IMR-90 (cell line): ENCODE measurements around the gene METTL8. TPM values are rescaled to one million over a fixed set of nuclear protein-coding genes. Genes with fewer than 3 reads are reported as not detected.

Source experiments
- ATAC-seq: fragments of 200-7000 bp; cut with Tn5 transposase; 2 replicates; pipeline ENCODE4 v1.9.1; 2020; ENCODE audit warnings: low read depth, mild to moderate bottlenecking, moderate library complexity
- BruUV-seq: library from RNA; stranded (reverse); fragments of 400-500 nt; replicated peaks from 2 replicates; lab custom pipeline; 2021; lab: Mats Ljungman, UMichigan
- CTCF ChIA-PET: fragments of 300-600 bp; formaldehyde crosslinking; extraction: SDS; loops from one replicate; lab custom pipeline; 2021; ENCODE audit warnings: antibody characterized with exemption; lab: Yijun Ruan, JAX
- POLR2A ChIA-PET: fragments of 300-600 bp; sonication (Branson Sonifier 250); formaldehyde crosslinking; loops from one replicate; lab custom pipeline; 2022; ENCODE audit warnings: antibody characterized with exemption; ENCODE audit not compliant: unreplicated experiment; lab: Charles Lee
- DNase-seq: peaks from one replicate; pipeline ENCODE4 v3.0.0; 2013
- H2AFZ ChIP-seq: replicated peaks from 2 replicates; pipeline ENCODE3; 2013; ENCODE audit warnings: low read length, mild to moderate bottlenecking; ENCODE audit not compliant: poor library complexity
- H2AK5ac ChIP-seq: 2 replicates; pipeline ENCODE4 v1.6.1; 2013; ENCODE audit warnings: low read depth, low read length, inconsistent platforms
- H2AK9ac ChIP-seq: replicated peaks from 2 replicates; pipeline ENCODE3; 2013; ENCODE audit warnings: mild to moderate bottlenecking, low read depth, low read length, moderate library complexity; ENCODE audit not compliant: poor library complexity
- H2BK120ac ChIP-seq: 2 replicates; pipeline ENCODE4 v1.6.1; 2013; ENCODE audit warnings: low read depth, low read length, inconsistent platforms
- H2BK15ac ChIP-seq: 3 replicates; pipeline ENCODE4 v1.6.1; 2013; ENCODE audit warnings: low read depth, low read length, inconsistent platforms
- H2BK20ac ChIP-seq: 2 replicates; pipeline ENCODE4 v1.6.1; 2013; ENCODE audit warnings: low read depth, mild to moderate bottlenecking, inconsistent platforms, low read length, moderate library complexity
- H2BK5ac ChIP-seq: 2 replicates; pipeline ENCODE4 v1.6.1; 2013; ENCODE audit warnings: mild to moderate bottlenecking, low read depth, low read length, inconsistent platforms; ENCODE audit not compliant: poor library complexity, severe bottlenecking
- H3K14ac ChIP-seq: replicated peaks from 2 replicates; pipeline ENCODE4 v1.6.1; 2013; ENCODE audit warnings: low read depth, low read length, inconsistent platforms
- H3K18ac ChIP-seq: 2 replicates; pipeline ENCODE4 v1.6.1; 2013; ENCODE audit warnings: low read depth, low read length, control low read depth
- H3K23ac ChIP-seq: 2 replicates; pipeline ENCODE4 v1.6.1; 2013; ENCODE audit warnings: low read depth, low read length, inconsistent platforms
- H3K27ac ChIP-seq: 2 replicates; pipeline ENCODE4 v1.5.1; 2013; ENCODE audit warnings: mild to moderate bottlenecking, control low read depth, low read length; ENCODE audit not compliant: insufficient read depth
- H3K27me3 ChIP-seq: 2 replicates; pipeline ENCODE4 v1.6.1; 2013; ENCODE audit warnings: low read length; ENCODE audit not compliant: control insufficient read depth, insufficient read depth
- H3K36me3 ChIP-seq: 2 replicates; pipeline ENCODE4 v1.6.1; 2013; ENCODE audit warnings: low read length, mixed read lengths; ENCODE audit not compliant: control insufficient read depth, insufficient read depth
- H3K4ac ChIP-seq: 2 replicates; pipeline ENCODE4 v1.6.1; 2013; ENCODE audit warnings: low read depth, low read length, inconsistent platforms
- H3K4me1 ChIP-seq: 2 replicates; pipeline ENCODE4 v1.6.1; 2013; ENCODE audit warnings: low read length, mixed read lengths; ENCODE audit not compliant: control insufficient read depth, insufficient read depth
- H3K4me2 ChIP-seq: 2 replicates; pipeline ENCODE4 v1.6.1; 2013; ENCODE audit warnings: low read depth, mild to moderate bottlenecking, control low read depth, low read length, moderate library complexity
- H3K4me3 ChIP-seq: 2 replicates; pipeline ENCODE4 v1.5.1; 2013; ENCODE audit warnings: low read depth, mild to moderate bottlenecking, control low read depth, low read length, moderate library complexity; ENCODE audit not compliant: insufficient read depth
- H3K56ac ChIP-seq: 2 replicates; pipeline ENCODE4 v1.6.1; 2013; ENCODE audit warnings: low read length, inconsistent platforms; ENCODE audit not compliant: insufficient read depth; ENCODE audit errors: extremely low read depth
- H3K79me1 ChIP-seq, 2 experiments: 2 replicates each; pipeline ENCODE4 v1.6.1; 2013; ENCODE audit warnings: low read length in 2 of 2, inconsistent platforms in 1 of 2, low read depth in 1 of 2
- H3K9ac ChIP-seq: 2 replicates; pipeline ENCODE4 v1.6.1; 2013; ENCODE audit warnings: low read depth, low read length, control low read depth
- H3K9me1 ChIP-seq: 2 replicates; pipeline ENCODE4 v1.6.1; 2013; ENCODE audit warnings: low read length, inconsistent platforms; ENCODE audit not compliant: insufficient read depth
- H3K9me3 ChIP-seq: 2 replicates; pipeline ENCODE4 v1.6.1; 2013; ENCODE audit warnings: low read length; ENCODE audit not compliant: control insufficient read depth, insufficient read depth
- H4K20me1 ChIP-seq: 2 replicates; pipeline ENCODE4 v1.6.1; 2013; ENCODE audit warnings: low read length, inconsistent platforms; ENCODE audit not compliant: insufficient read depth
- H4K5ac ChIP-seq: 2 replicates; pipeline ENCODE4 v1.6.1; 2013; ENCODE audit warnings: mild to moderate bottlenecking, low read depth, low read length, control low read depth
- H4K8ac ChIP-seq, 2 experiments: 2 replicates each; pipeline ENCODE4 v1.6.1; 2013; ENCODE audit warnings: low read depth in 2 of 2, low read length in 2 of 2, control low read depth in 1 of 2, inconsistent platforms in 1 of 2
- H4K91ac ChIP-seq: 2 replicates; pipeline ENCODE4 v1.6.1; 2013; ENCODE audit warnings: low read depth, low read length, inconsistent platforms; ENCODE audit not compliant: insufficient read depth
- BHLHE40 ChIP-seq: fragments of 150-350 bp; IDR thresholded peaks from 2 replicates; pipeline ENCODE4 v1.6.1; 2016; ENCODE audit warnings: mild to moderate bottlenecking, low read depth, low read length
- CEBPB ChIP-seq: IDR thresholded peaks from 2 replicates; pipeline ENCODE4 v1.6.1; 2012; ENCODE audit warnings: low read depth, low read length, improper control_type of control experiment
- CHD1 ChIP-seq: IDR thresholded peaks from 2 replicates; pipeline ENCODE4 v1.6.1; 2012; ENCODE audit warnings: low read depth, low read length, improper control_type of control experiment
- CTCF ChIP-seq: conservative IDR thresholded peaks from 2 replicates; pipeline ENCODE4 v1.5.1; 2012; ENCODE audit warnings: mild to moderate bottlenecking, low read depth, low read length, improper control_type of control experiment
- ELK1 ChIP-seq: fragments of 150-350 bp; IDR thresholded peaks from 2 replicates; pipeline ENCODE4 v1.6.1; 2016; ENCODE audit warnings: low read depth, mild to moderate bottlenecking, low read length, moderate library complexity, borderline replicate concordance
- FOS ChIP-seq: fragments of 150-350 bp; IDR thresholded peaks from 2 replicates; pipeline ENCODE4 v1.6.1; 2016; ENCODE audit warnings: low read depth, low read length
- MAFK ChIP-seq: IDR thresholded peaks from 2 replicates; pipeline ENCODE4 v1.6.1; 2012; ENCODE audit warnings: low read depth, low read length, improper control_type of control experiment
- MAZ ChIP-seq: IDR thresholded peaks from 2 replicates; pipeline ENCODE4 v1.6.1; 2012; ENCODE audit warnings: low read depth, mild to moderate bottlenecking, low read length, improper control_type of control experiment, moderate library complexity, borderline replicate concordance
- MXI1 ChIP-seq: IDR thresholded peaks from 2 replicates; pipeline ENCODE4 v1.6.1; 2012; ENCODE audit warnings: low read depth, mild to moderate bottlenecking, low read length, moderate library complexity, borderline replicate concordance
- NFE2L2 ChIP-seq: fragments of 150-350 bp; IDR thresholded peaks from 2 replicates; pipeline ENCODE4 v1.6.1; 2016; ENCODE audit warnings: low read depth, mild to moderate bottlenecking, low read length
- POLR2A ChIP-seq: IDR thresholded peaks from 2 replicates; pipeline ENCODE4 v1.6.1; 2012; ENCODE audit warnings: mild to moderate bottlenecking, low read depth, low read length
- RCOR1 ChIP-seq: IDR thresholded peaks from 2 replicates; pipeline ENCODE4 v1.6.1; 2012; ENCODE audit warnings: mild to moderate bottlenecking, low read length, improper control_type of control experiment; ENCODE audit not compliant: insufficient replicate concordance
- RFX5 ChIP-seq: IDR thresholded peaks from 2 replicates; pipeline ENCODE4 v1.8.0; 2012; ENCODE audit warnings: low read depth, mild to moderate bottlenecking, low read length, moderate library complexity
- SMC3 ChIP-seq: fragments of 150-350 bp; IDR thresholded peaks from 2 replicates; pipeline ENCODE4 v1.6.1; 2016; ENCODE audit warnings: low read depth, mild to moderate bottlenecking, antibody characterized with exemption, low read length, moderate library complexity
- USF2 ChIP-seq: fragments of 150-350 bp; IDR thresholded peaks from 2 replicates; pipeline ENCODE4 v1.6.1; 2017; ENCODE audit warnings: mild to moderate bottlenecking, antibody characterized with exemption, low read length, low read depth
- dilution Hi-C: fragments of 300-500 bp; cut with HindIII; formaldehyde crosslinking; loops from one replicate; pipeline ENCODE4 v1.14.3; 2018; ENCODE audit warnings: low sequenced_read_pairs; ENCODE audit not compliant: unreplicated experiment
- in situ Hi-C: fragments of 300-500 bp; cut with MboI; formaldehyde crosslinking; loops from 3 replicates; pipeline ENCODE4 v1.14.3; 2019; ENCODE audit warnings: low sequenced_read_pairs, inconsistent platforms, mixed read lengths
- intact Hi-C: fragments of 100-400 bp; cut with micrococcal nuclease; formaldehyde crosslinking; loops from 2 replicates; pipeline ENCODE4 v1.10.0; 2022
- polyA plus RNA-seq, 3 experiments: library from polyadenylated mRNA; depleted of rRNA; stranded (reverse); fragments of >200 nt; gene quantifications; 2 replicates each; pipeline ENCODE4 v1.2.3, GENCODE V29; 2012; ENCODE audit warnings: low replicate concordance in 1 of 3
- total RNA-seq: library from RNA; depleted of rRNA; stranded (reverse); fragments of >200 nt; gene quantifications from 2 replicates; pipeline ENCODE4 v1.2.3, GENCODE V29; 2012

The METTL8 gene
- total and polyA plus RNA-seq, 2 of the 4 experiments (the other 2 are of a cell fraction): 6.9 to 10.6 TPM

GRCh38 chr2:171320731-171321130, 113.1 kb downstream of the METTL8 start:
- Histone ChIP-seq H2AFZ (no peak overlapping the region), H2BK5ac (no peak overlapping the region), H3K56ac (no peak overlapping the region), H4K8ac (no peak overlapping the region), H3K4me3 (no peak overlapping the region), H3K4ac (no peak overlapping the region), H4K5ac (no peak overlapping the region), H2BK120ac (no peak overlapping the region), H3K79me1 (no peaks in the 10 kb centered on the region), H3K23ac (no peak overlapping the region), H3K27me3 (no peaks in the 10 kb centered on the region), H3K14ac (no peak overlapping the region), H3K36me3 (no peaks in the 10 kb centered on the region), H2BK20ac (no peak overlapping the region), H3K18ac (no peak overlapping the region), H3K27ac (no peak overlapping the region), H2AK5ac (no peak overlapping the region), H2BK15ac (no peak overlapping the region), H4K91ac (no peak overlapping the region), H3K4me2 (no peak overlapping the region), H3K9me1 (no peaks in the 10 kb centered on the region; the same call in 1 of the 2 replicates), H3K9me3 (no peaks in the 10 kb centered on the region), H3K9ac (no peak overlapping the region), H4K20me1 (no peaks in the 10 kb centered on the region), H2AK9ac (no peak overlapping the region), H3K4me1 (peaks cover 8% of the 10 kb centered on the region)
- POLR2A ChIA-PET: no interaction called here
- ATAC-seq (no peak), DNase-seq (no peak)
- in situ Hi-C loops (no loop called here), intact Hi-C loops (no loop called here), dilution Hi-C loops (no loop called here)
- no TSS peak for BruUV-seq
- TF ChIP-seq NFE2L2 (no peak), SMC3 (no peak), CHD1 (no peak), MAZ (no peak), BHLHE40 (no peak), USF2 (no peak), RCOR1 (no peak), RFX5 (no peak), ELK1 (no peak), FOS (no peak), CEBPB (no peak), MAFK (no peak), MXI1 (no peak), CTCF (no peak), POLR2A (no peak)
- CTCF ChIA-PET: interaction anchor here (0.6 to 1.4 kb wide), 2 partner anchors 13 to 19 kb away, joined by 3 to 4 read pairs; no protein-coding TSS in a partner anchor
